ENCODE measurements around the gene FHL2. TPM values are rescaled to one million over a fixed set of nuclear protein-coding genes. Genes with fewer than 3 reads are reported as not detected.

FHL2 gene
- total and polyA plus RNA-seq, 2 experiments from 2014 or later = 612 to 1,288 TPM

DNA sequence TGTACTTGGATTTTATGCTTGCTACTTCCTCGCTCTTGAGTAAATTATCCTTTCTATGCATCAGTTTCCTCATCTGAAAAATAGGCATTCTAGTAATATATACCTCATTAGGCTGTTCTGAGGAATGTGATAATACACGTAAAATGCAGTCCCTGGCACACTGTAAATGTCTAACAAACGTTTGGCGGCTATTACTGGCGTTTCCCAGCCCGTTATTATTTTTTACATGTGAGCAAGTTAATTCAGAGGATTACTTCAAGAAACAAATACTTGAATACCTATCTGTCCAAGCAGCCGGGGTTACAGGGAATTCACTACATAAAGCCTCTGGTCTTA lies 62.1 kb downstream of the FHL2 start:
- TF ChIP-seq, protein P1, sequence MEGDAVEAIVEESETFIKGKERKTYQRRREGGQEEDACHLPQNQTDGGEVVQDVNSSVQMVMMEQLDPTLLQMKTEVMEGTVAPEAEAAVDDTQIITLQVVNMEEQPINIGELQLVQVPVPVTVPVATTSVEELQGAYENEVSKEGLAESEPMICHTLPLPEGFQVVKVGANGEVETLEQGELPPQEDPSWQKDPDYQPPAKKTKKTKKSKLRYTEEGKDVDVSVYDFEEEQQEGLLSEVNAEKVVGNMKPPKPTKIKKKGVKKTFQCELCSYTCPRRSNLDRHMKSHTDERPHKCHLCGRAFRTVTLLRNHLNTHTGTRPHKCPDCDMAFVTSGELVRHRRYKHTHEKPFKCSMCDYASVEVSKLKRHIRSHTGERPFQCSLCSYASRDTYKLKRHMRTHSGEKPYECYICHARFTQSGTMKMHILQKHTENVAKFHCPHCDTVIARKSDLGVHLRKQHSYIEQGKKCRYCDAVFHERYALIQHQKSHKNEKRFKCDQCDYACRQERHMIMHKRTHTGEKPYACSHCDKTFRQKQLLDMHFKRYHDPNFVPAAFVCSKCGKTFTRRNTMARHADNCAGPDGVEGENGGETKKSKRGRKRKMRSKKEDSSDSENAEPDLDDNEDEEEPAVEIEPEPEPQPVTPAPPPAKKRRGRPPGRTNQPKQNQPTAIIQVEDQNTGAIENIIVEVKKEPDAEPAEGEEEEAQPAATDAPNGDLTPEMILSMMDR (IDR thresholded peaks at IDR 0.05; ENCODE audit: low read depth, low read length) = no peak
- Histone ChIP-seq H3K9me3 (ENCODE audit: low read depth) (no peaks in the 10 kb centered on the region), H3K4me1 (ENCODE audit: low read depth) (peaks cover 11% of the 10 kb centered on the region), H3K4me3 (peak overlapping the region; percentile 81), H3K27me3 (no peaks in the 10 kb centered on the region), H3K36me3 (peaks cover 23% of the 10 kb centered on the region), H3K27ac (peak overlapping the region; percentile 100)
- no peak for DNase-seq (ENCODE audit: low read depth in 1 of 2, low spot score in 1 of 2)

DNA sequence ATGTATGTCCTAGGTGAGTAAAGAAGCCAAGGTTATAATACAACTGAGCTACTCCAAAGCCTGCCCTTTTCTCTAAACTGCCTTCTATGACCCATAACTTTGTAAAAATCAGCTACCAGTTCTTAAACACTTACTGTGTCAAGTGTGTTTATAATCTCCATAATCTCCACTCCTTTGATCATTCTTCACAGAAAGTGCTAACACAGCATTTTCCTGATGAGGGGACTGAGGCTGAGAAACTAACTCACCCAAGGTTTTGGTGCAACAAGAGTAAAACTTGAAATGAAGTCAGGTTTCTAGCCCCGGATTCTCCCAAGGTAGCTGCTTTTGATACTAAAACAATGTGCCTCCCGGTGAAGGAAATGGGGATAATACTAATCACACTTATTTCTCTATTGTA lies 63.4 kb downstream of the FHL2 start:
- Histone ChIP-seq H3K4me1 (ENCODE audit: low read depth) (peaks cover 11% of the 10 kb centered on the region), H3K36me3 (peaks cover 11% of the 10 kb centered on the region), H3K27ac (no peak overlapping the region), H3K4me3 (no peak overlapping the region), H3K27me3 (no peaks in the 10 kb centered on the region), H3K9me3 (ENCODE audit: low read depth) (no peaks in the 10 kb centered on the region)
- TF ChIP-seq, protein P1 (IDR thresholded peaks at IDR 0.05; ENCODE audit: low read depth, low read length) = no peak
- no peak for DNase-seq (ENCODE audit: low read depth in 1 of 2, low spot score in 1 of 2)

DNA sequence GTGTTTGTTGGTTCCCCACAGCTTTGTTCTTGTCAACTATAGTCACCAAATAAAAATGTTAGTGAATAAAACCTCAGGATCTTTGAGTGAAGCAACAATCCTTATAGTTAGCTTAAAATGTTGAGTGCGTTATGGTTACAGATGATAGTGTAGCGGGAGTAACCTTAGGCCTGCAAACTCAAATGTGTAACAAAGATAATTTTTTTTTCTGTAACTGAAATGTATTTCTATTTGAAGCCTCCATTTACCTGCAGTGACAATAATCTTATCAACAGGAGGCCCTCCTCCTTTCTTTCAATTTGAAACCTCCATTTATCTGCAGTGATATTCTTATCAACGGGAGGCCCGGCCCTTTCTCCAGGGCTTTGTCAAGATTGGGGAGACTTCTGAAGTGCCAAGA lies 64.6 kb downstream of the FHL2 start:
- Histone ChIP-seq H3K9me3 (ENCODE audit: low read depth) (no peaks in the 10 kb centered on the region), H3K4me1 (ENCODE audit: low read depth) (peaks cover 11% of the 10 kb centered on the region), H3K4me3 (no peak overlapping the region), H3K27me3 (no peaks in the 10 kb centered on the region), H3K27ac (no peak overlapping the region), H3K36me3 (no peaks in the 10 kb centered on the region)
- DNase-seq (ENCODE audit: low read depth in 1 of 2, low spot score in 1 of 2) = no peak
- TF ChIP-seq, protein P1 (IDR thresholded peaks at IDR 0.05; ENCODE audit: low read depth, low read length) = no peak

DNA sequence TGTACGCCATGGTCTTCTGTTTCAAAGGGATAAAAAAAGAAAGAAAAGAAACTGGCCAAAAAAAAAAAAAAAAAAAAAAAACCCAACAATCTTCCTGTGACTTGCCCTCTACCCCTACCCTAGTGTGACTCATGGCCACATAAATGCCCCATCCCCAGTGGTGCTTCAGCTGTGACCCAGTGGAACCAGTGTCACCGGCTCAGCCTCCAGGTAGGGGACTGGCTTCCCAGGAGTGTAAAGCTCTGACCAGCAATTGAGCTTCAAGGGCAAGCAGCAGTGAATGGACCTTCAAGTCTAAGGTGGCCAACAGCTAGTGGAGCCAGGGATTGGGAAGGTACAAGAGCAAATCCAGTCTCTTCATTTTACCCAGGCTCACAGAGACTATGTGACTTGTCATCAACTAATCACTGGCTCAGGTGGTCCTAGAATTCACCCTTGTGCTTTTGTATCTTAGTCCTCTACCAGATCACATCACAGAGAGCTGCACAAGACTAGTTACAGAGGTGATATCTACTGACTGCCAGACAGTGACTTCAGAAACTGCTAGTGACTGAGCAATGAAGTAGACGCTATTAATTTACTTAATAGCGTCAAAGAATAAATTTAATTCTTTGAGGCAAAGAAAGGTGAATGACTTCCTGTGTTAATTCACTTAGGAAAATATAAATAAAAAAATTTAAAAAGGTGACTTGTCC lies 68.0 kb downstream of the FHL2 start:
- H3K36me3 ChIP-seq = no peaks in the 10 kb centered on the region
- H3K4me1 ChIP-seq (ENCODE audit: low read depth) = no peaks in the 10 kb centered on the region
- no peaks in the 10 kb centered on the region for H3K27me3 ChIP-seq
- H3K4me3 ChIP-seq = no peak overlapping the region
- H3K27ac ChIP-seq = no peak overlapping the region
- no peaks in the 10 kb centered on the region for H3K9me3 ChIP-seq (ENCODE audit: low read depth)
- TF ChIP-seq, protein P1 (IDR thresholded peaks at IDR 0.05; ENCODE audit: low read depth, low read length) = no peak
- no peak for DNase-seq (ENCODE audit: low read depth in 1 of 2, low spot score in 1 of 2)

DNA sequence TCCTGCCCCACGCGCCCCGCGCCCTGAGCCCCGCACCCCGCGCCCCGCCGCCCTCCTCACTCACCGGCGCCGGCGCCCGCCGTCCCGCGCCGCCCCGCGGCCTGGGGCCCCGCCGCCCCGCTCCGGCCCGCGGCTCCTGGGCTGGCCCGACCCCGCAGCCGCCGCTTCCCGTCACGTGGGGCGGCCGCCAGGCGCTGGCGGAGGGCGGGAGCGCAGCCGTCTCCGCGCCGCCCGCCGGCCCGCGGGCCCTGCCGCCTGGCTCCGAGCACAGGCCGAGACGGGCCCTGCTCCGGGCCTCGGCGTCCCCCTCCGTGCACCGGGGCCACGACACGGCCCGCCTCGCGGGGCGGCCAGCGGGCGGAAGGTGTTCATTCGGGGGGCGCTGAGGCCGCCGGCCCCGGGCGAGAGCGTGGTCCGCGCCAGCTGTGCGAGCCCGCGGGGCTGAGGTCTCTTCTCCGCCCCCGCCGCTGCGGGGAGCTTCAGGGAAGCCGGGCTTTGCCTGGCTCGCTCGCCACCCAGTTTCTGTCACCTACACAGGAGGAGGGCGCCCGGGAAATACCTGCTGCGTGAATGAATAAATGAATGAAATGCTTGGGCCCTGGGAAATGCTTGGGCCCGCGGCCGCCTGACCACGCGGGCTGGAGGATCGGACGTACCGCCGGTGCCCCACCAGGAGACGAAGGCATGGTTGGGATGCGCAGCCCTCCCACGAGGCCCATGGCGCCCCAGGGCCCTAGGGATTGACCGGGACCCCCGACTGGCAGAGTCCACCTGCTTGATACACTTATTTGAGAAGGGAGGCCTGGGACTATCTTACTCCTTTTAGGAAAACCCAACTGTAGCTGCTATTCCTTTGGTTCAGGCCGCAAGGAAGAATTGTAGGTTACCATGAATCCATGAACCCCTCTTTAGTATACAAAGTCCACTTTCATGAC lies 69.0 kb downstream of the FHL2 start, which contains the start of gene TGFBRAP1:
Gene TGFBRAP1 (minus strand): TSS at position 175 of the 935 bp plus-strand sequence. CDS start 21,434 bp downstream, outside the sequence.
- Histone ChIP-seq H3K27ac (peak within 1 kb of the TSS; percentile 91), H3K36me3 (no peaks in the 10 kb centered on the region), H3K27me3 (no peaks in the 10 kb centered on the region), H3K4me1 (ENCODE audit: low read depth) (no peaks in the 10 kb centered on the region), H3K4me3 (peak within 1 kb of the TSS; percentile 60), H3K9me3 (ENCODE audit: low read depth) (no peaks in the 10 kb centered on the region)
- TF ChIP-seq, protein P1 (IDR thresholded peaks at IDR 0.05; ENCODE audit: low read depth, low read length) = no peak
- peak; percentile 64 to 83 for DNase-seq (ENCODE audit: low read depth in 1 of 2, low spot score in 1 of 2)
